T-helper 1 cell treated with Interleukin-12 subunit alpha and Interleukin-12 subunit beta and Interleukin-4 antibody, amounts not matched to agents 30 μg/mL and 1 μg/mL, for 36 hours (primary cell): ENCODE results near the gene FBN1.

Source experiments
- H3K27ac Mint-ChIP-seq: one replicate; pipeline ENCODE4 v1.8.0; 2021; ENCODE audit warnings: mild to moderate bottlenecking, mixed read lengths
- H3K27me3 Mint-ChIP-seq: one replicate; pipeline ENCODE4 v1.8.0; 2021; ENCODE audit warnings: low read depth, mixed read lengths
- H3K36me3 Mint-ChIP-seq: one replicate; pipeline ENCODE4 v1.8.0; 2021; ENCODE audit warnings: low read depth, mixed read lengths
- H3K4me1 Mint-ChIP-seq: one replicate; pipeline ENCODE4 v1.8.0; 2021; ENCODE audit warnings: low read depth, mixed read lengths
- H3K4me3 Mint-ChIP-seq: one replicate; pipeline ENCODE4 v1.8.0; 2021; ENCODE audit warnings: mild to moderate bottlenecking, moderate library complexity, mixed read lengths
- H3K9me3 Mint-ChIP-seq: one replicate; pipeline ENCODE4 v1.8.0; 2021; ENCODE audit warnings: mixed read lengths

FBN1 gene

DNA sequence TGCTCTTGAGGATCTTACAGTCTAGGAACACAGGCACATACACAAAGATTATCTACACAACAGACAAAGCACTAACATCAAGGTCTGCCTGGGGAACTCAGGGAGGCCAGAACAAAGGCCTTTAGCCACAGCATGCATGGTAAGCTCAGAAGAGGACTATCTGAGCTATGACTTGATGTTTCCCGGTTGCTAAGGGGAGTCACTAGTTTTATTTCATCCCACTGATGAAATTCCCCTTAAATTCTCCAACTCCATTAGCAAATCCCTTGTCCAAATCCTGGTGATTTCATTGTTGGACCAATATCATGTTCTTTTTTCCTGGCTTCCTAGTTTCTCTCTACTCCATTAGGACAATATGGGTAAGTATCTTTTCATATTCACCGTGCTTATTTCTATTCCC, 23.3 kb downstream of the FBN1 start:
- Mint-ChIP-seq H3K4me3 (no peak overlapping the region), H3K27me3 (no peaks in the 10 kb centered on the region), H3K36me3 (no peaks in the 10 kb centered on the region), H3K4me1 (no peaks in the 10 kb centered on the region), H3K27ac (no peak overlapping the region), H3K9me3 (no peaks in the 10 kb centered on the region)

DNA sequence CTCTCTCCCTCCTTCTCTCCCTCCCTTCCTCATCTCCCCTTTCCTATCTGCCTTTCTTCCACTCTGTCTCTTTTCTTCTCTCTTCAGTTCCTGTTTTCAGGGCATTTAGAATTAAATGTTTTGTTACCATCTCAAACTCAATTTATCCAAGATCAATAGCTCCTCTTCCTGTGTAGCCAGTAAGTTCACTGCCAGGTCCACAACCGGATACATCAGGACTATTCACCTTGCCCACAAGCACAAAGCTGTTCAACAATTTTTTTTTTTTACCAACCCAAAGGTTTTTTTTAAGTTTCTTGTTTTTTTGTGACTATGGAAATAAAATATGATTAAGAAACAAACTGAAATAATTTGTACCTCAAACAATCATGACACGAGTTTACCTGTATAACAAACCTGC, 26.1 kb downstream of the FBN1 start:
- no peaks in the 10 kb centered on the region for H3K36me3 Mint-ChIP-seq
- H3K9me3 Mint-ChIP-seq: no peaks in the 10 kb centered on the region
- H3K27me3 Mint-ChIP-seq: no peaks in the 10 kb centered on the region
- H3K4me1 Mint-ChIP-seq: no peaks in the 10 kb centered on the region
- H3K4me3 Mint-ChIP-seq: no peak overlapping the region
- no peak overlapping the region for H3K27ac Mint-ChIP-seq

DNA sequence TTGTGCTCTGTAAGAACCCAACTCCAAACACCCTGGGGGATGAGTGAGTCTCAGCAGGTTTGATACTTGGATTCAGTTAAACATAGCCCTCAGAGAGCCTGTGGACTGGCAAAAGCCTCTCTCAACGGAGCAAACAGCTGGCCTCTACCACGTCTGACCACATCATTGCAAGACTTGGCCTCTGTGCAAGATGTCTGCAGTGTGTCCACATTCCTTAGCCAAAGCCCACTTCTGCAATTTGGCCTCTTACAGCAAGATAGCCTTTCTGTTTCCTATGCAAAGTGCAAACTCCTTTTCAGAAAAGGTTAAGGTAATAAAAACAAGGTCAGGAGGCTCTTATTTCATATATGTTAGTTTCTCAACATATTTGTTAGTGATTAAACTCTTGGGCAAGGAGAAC, 27.9 kb downstream of the FBN1 start:
- Mint-ChIP-seq H3K27me3 (no peaks in the 10 kb centered on the region), H3K36me3 (no peaks in the 10 kb centered on the region), H3K4me1 (no peaks in the 10 kb centered on the region), H3K9me3 (no peaks in the 10 kb centered on the region), H3K27ac (no peak overlapping the region), H3K4me3 (no peak overlapping the region)

DNA sequence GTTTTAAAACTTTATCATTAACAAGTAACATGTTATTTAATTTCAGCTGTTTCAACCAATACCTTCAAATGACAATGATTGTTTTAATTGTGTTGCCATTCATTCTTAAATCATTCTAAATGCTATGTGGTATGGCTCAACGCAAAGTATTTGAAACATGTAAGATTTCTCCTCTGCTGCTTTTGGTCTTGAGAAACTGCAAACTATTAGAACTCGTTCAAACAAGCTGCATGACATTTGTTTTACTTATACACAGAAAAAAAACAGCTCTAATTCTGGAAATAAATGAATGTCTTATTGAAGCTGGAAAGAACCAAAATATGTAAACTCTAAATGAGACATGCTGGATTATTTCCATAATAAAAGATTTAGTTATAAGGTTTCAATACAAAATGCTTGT, 29.3 kb downstream of the FBN1 start:
- Mint-ChIP-seq H3K27me3 (no peaks in the 10 kb centered on the region), H3K4me3 (no peak overlapping the region), H3K27ac (no peak overlapping the region), H3K9me3 (no peaks in the 10 kb centered on the region), H3K4me1 (no peaks in the 10 kb centered on the region), H3K36me3 (no peaks in the 10 kb centered on the region)

DNA sequence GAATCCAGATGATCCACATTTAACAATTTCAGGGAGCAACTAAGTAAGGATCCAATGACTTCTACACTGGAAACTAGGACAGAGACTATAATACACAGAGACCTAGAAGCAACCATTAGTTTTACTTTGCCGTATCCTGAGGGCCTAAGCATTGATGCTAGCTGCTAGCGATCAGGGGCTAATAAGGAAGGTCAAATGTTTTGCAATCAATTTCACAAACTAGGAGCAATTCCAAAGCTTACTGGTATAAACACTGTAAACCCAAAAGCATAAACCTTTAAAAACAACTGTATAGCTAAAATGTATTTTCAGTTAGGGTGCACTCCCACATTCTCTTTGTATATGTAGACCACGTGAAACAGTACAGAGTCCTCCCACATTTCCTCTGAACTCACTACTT, 31.5 kb downstream of the FBN1 start:
- no peaks in the 10 kb centered on the region for H3K4me1 Mint-ChIP-seq
- H3K36me3 Mint-ChIP-seq: no peaks in the 10 kb centered on the region
- H3K27me3 Mint-ChIP-seq: peaks cover 2% of the 10 kb centered on the region
- no peak overlapping the region for H3K4me3 Mint-ChIP-seq
- no peak overlapping the region for H3K27ac Mint-ChIP-seq
- no peaks in the 10 kb centered on the region for H3K9me3 Mint-ChIP-seq

DNA sequence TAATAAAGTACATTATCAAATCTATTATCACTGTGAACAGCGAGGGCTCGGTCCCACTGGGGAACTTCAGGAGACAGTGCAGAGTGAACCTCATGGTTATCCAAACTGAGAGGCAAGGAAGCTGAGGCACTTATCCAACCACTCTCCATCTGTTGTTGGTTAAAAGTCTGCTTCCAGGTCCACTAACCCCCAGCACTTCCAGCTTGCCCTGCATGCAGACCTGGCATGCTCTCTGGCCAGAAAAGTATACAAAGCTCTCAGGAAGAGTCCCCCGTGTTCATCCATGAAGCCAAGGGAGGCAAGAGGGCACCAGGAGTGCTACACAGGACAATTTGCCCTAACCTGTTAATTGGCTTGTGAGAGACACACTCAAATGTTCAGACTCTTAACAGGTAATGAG, 36.0 kb downstream of the FBN1 start:
- no peaks in the 10 kb centered on the region for H3K9me3 Mint-ChIP-seq
- peaks cover 4% of the 10 kb centered on the region for H3K27me3 Mint-ChIP-seq
- H3K4me3 Mint-ChIP-seq: no peak overlapping the region
- no peaks in the 10 kb centered on the region for H3K36me3 Mint-ChIP-seq
- no peak overlapping the region for H3K27ac Mint-ChIP-seq
- H3K4me1 Mint-ChIP-seq: no peaks in the 10 kb centered on the region

DNA sequence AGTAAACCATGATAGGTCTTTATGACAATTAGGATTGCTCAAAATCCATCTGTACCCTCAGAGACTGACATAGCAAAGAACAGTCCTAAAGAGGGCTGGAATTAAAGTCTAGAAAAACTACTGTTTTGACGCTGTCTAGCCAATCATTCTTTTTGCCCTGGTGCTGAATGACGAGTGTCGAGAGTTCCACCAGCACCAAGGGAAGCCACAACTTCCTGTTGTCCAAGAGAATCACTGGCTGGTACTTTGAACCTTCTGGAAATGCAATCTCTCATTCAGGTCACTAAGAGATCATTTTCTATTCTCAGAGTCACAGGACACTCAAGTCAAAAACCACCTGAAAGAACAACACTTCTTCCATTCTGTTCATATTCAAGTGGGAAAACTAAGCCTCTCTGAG, 37.7 kb downstream of the FBN1 start:
- Mint-ChIP-seq H3K27ac (no peak overlapping the region), H3K27me3 (peaks cover 4% of the 10 kb centered on the region), H3K4me3 (no peak overlapping the region), H3K9me3 (no peaks in the 10 kb centered on the region), H3K4me1 (no peaks in the 10 kb centered on the region), H3K36me3 (no peaks in the 10 kb centered on the region)

DNA sequence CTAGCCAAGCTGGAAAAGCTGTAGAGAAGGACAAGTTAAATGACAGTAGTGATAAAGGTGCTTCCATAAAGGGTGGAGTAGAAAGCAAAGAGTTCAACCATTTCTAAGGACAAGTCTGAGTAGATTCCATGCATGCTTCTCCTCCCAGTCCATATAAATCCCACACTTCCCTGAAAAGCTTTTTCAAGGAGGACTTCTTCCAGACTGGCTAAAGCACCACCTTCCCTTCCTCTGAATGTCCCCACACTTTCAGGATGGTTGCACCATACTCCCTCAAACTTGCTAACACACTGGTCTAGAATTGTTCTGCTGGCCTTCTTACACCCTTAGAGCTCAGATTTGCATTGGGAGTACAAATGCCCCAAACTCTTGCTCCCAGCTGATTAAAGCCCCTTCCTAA, 40.9 kb downstream of the FBN1 start:
- Mint-ChIP-seq H3K27ac (no peak overlapping the region), H3K27me3 (peaks cover 4% of the 10 kb centered on the region)

DNA sequence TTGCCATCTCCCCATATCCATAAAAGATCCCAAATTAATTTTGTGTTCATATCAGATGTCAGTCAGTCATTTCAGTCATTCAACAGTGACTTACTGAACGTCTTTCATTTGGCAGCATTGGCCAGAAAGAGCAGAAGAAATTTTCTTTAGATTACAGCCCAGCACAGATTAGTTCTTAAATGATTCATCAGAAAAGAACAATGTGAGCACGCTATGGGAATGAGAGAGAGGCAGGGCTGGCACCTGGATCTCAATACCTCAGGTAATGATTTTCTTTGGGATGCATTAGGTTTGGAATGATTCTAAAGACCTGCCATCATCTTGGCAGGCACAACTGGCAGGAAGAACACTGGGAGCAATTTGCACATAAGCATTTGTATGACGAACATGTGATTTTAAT, 41.6 kb downstream of the FBN1 start:
- no peak overlapping the region for H3K4me3 Mint-ChIP-seq
- H3K9me3 Mint-ChIP-seq: no peaks in the 10 kb centered on the region
- no peaks in the 10 kb centered on the region for H3K4me1 Mint-ChIP-seq
- peaks cover 1% of the 10 kb centered on the region for H3K27me3 Mint-ChIP-seq
- no peak overlapping the region for H3K27ac Mint-ChIP-seq
- H3K36me3 Mint-ChIP-seq: no peaks in the 10 kb centered on the region

More for the DNA sequence above, 40.9 kb downstream of the FBN1 start:
- H3K4me1 Mint-ChIP-seq: no peaks in the 10 kb centered on the region
- no peak overlapping the region for H3K4me3 Mint-ChIP-seq
- no peaks in the 10 kb centered on the region for H3K36me3 Mint-ChIP-seq
- H3K9me3 Mint-ChIP-seq: no peaks in the 10 kb centered on the region

DNA sequence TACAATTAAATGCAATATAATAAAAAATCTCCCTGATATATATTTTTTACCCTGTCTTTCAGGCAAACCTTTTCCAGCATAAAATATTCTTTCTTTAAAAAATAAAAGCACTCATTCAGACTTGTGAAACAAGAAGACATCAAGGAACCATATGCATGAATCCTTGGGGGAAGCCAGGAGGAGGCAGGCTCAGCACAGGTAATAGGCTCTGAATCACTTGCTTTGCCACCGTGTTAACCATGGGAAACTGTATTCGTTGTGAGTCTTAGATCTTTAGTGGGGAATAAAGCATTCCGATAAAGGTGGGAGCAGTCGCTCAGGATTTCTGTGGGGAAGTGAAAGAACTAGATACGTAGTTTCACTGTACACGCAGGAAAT, 42.4 kb downstream of the FBN1 start:
- Mint-ChIP-seq H3K27me3 (no peaks in the 10 kb centered on the region), H3K36me3 (no peaks in the 10 kb centered on the region), H3K27ac (no peak overlapping the region), H3K4me1 (no peaks in the 10 kb centered on the region), H3K9me3 (no peaks in the 10 kb centered on the region), H3K4me3 (no peak overlapping the region)

DNA sequence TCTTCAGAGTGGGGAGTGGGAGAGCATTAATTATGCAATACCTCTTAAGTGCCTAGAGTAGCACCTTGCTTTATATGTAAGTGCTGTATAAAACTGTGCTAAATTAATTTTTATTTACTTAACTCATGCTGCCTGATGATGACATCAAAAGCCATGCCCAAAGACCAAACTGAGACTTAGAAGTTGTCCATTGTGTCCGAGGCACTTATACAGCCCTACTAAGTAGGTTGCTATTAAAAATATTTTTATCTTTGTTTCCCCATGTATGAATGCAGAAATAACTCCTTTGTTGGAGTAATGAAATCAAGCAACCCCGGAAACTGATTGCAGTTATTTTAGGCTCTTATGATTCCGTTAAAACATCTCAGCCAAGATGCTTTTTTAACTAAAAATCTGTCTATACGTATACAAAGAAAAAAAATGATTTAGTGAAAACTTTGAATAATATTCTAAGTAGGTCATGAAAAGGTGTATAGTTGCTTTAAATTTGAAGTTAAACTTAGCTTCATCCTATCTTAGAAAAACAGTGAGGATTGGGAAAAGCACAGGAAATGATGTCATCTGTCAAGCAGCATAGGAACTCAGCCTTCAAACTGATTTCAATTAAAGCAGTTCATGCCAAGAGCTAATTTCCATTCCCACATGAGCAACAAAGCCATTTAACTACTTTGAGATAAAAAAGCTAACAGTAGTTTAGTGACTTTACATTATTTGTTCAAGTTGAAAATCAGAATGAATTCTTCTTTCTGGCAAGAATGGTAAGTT, 43.0 kb downstream of the FBN1 start:
- no peaks in the 10 kb centered on the region for H3K27me3 Mint-ChIP-seq
- H3K27ac Mint-ChIP-seq: no peak overlapping the region
- H3K4me1 Mint-ChIP-seq: no peaks in the 10 kb centered on the region
- H3K9me3 Mint-ChIP-seq: no peaks in the 10 kb centered on the region
- no peaks in the 10 kb centered on the region for H3K36me3 Mint-ChIP-seq
- H3K4me3 Mint-ChIP-seq: no peak overlapping the region

DNA sequence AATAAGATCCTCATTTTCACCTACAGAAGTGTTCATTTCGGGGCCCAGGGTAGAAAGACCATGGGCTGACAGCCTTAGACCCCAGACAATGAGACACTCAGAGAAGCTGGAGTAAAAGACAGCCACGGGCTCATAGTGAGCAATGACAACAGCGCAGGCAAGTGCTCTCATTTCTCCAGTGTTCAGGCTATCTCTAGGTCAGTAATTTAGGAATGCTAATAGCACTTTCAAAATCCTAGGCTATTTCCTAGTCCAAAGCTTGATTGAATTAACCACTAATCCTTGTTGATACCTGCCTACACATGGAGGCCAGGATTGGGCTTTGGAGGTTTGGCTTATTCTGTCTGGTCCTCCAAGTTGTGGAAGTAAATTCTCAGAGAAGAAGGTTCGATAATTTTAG, 44.4 kb downstream of the FBN1 start:
- Mint-ChIP-seq H3K27me3 (no peaks in the 10 kb centered on the region), H3K27ac (no peak overlapping the region), H3K36me3 (no peaks in the 10 kb centered on the region), H3K4me1 (no peaks in the 10 kb centered on the region), H3K9me3 (no peaks in the 10 kb centered on the region), H3K4me3 (no peak overlapping the region)

DNA sequence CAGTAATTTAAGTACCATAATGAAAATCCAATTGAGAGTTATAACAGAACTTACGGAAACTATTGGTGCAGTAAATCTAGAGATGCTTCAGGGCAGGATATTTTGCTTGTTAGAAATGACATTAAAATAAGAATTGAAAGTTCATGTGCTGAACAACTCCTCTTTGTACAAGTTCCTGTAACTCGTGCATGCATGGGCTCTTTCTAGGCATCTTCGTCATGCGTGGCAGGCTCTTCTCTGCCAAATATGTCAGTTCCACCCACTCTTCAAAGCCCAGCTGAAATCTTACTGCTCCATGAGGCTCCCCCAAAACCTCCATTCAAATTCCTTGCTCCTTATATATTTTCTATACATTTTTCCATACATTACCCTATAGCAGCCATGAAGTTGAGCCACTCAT, 48.7 kb downstream of the FBN1 start:
- Mint-ChIP-seq H3K36me3 (no peaks in the 10 kb centered on the region), H3K27me3 (no peaks in the 10 kb centered on the region), H3K9me3 (no peaks in the 10 kb centered on the region), H3K4me1 (no peaks in the 10 kb centered on the region), H3K27ac (no peak overlapping the region), H3K4me3 (no peak overlapping the region)

DNA sequence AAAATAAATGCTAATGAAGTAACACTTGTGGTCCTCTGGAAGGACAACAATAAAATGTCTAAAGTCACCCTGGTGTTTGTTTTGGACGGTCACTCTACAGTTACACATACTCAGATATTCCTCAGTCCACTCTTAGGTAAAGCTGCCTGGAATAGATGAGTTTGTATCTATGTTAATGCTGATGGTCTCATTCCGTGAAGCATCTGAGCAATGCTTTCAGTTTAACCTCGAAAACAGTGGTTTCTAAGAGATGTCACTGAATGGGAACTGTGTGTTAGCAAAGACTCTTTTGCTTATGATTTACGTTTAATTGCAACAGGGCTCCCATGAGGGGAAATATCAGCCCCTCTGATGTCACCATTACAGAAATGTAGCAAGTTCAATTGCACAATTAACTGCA, 49.1 kb downstream of the FBN1 start:
- H3K4me3 Mint-ChIP-seq: no peak overlapping the region
- no peaks in the 10 kb centered on the region for H3K36me3 Mint-ChIP-seq
- no peaks in the 10 kb centered on the region for H3K4me1 Mint-ChIP-seq
- H3K9me3 Mint-ChIP-seq: no peaks in the 10 kb centered on the region
- no peak overlapping the region for H3K27ac Mint-ChIP-seq
- H3K27me3 Mint-ChIP-seq: no peaks in the 10 kb centered on the region

DNA sequence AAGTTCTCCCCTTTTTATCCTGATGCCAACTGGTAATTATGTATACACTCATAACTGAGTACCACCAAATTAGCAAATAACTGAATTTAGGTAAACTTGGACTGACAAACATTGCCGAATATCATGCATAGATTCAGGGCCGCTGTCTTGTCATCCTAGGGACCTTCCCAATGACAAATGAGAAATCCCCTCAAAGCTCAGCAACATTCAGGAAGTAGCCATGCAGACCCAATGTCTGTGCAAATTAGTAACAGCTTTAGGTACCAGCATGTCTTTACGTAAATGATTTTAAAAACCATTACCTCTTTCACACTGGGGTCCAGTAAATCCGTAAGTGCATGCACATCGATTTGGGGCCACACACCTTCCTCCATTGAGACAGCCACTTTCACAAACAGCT, 49.5 kb downstream of the FBN1 start:
- no peak overlapping the region for H3K27ac Mint-ChIP-seq

DNA sequence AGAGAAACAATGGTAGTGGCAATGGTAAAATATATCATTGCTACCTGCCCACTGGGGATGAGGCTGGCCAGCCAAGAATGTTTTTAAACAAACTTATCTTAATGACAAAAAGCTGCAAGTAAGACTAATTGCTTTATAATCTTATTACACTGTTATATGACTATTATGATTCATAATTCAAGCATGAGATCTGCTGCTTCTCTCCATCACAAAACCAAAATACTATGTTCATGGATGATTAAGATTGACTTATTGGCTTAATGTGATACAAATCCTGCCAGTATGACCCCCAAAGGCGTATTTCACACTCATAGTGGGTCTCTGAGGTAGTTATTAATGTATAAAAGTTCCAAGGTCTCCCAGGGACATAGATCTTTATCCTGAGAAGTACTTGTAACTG, 52.6 kb downstream of the FBN1 start:
- Mint-ChIP-seq H3K27ac (no peak overlapping the region), H3K36me3 (no peaks in the 10 kb centered on the region), H3K9me3 (no peaks in the 10 kb centered on the region), H3K4me1 (no peaks in the 10 kb centered on the region), H3K4me3 (no peak overlapping the region), H3K27me3 (no peaks in the 10 kb centered on the region)

More for the DNA sequence above, 49.5 kb downstream of the FBN1 start:
- Mint-ChIP-seq H3K36me3 (no peaks in the 10 kb centered on the region), H3K4me1 (no peaks in the 10 kb centered on the region), H3K4me3 (no peak overlapping the region), H3K27me3 (no peaks in the 10 kb centered on the region), H3K9me3 (no peaks in the 10 kb centered on the region)
